ENCODE data around the gene HGF.
"Not testable (repeated sequence)": the region's sequence is repeated elsewhere in the genome, so short reads cannot be mapped to it uniquely, and the experiment has no call there.

Gene HGF

GRCh38 chr7:81736091-81736490 is 33.8 kb downstream of the HGF start:
- in situ Hi-C loops (cut with HindIII; ENCODE audit: low pct_unique_long_range_greater_than_20kb, low sequenced_read_pairs) = no loop called here
- no peak for DNase-seq (ENCODE audit: low read depth in 1 of 2, low spot score in 1 of 2)

GRCh38 chr7:81725812-81726127 is 44.1 kb downstream of the HGF start:
- TF ChIP-seq JUND (IDR thresholded peaks at IDR 0.05; ENCODE audit: low read depth) = no peak
- no peak for DNase-seq (ENCODE audit: low read depth in 1 of 2, low spot score in 1 of 2)
- in situ Hi-C loops (cut with HindIII; ENCODE audit: low pct_unique_long_range_greater_than_20kb, low sequenced_read_pairs) = no loop called here

More at GRCh38 chr7:81736091-81736490, 33.8 kb downstream of the HGF start:
- no peak for TF ChIP-seq JUND (IDR thresholded peaks at IDR 0.05; ENCODE audit: low read depth)

- no peak for TF ChIP-seq JUND (IDR thresholded peaks at IDR 0.05; ENCODE audit: low read depth)
- no peak for DNase-seq (ENCODE audit: low read depth in 1 of 2, low spot score in 1 of 2)
- in situ Hi-C loops (cut with HindIII; ENCODE audit: low pct_unique_long_range_greater_than_20kb, low sequenced_read_pairs) = no loop called here
These were observed 44.6 kb downstream of the HGF start for GRCh38 chr7:81725003-81725811.

- DNase-seq (ENCODE audit: low read depth in 1 of 2, low spot score in 1 of 2); in situ Hi-C loops (cut with HindIII; ENCODE audit: low pct_unique_long_range_greater_than_20kb, low sequenced_read_pairs): not testable (repeated sequence)
These were observed 47.6 kb downstream of the HGF start for GRCh38 chr7:81722250-81722649.

- in situ Hi-C loops (cut with HindIII; ENCODE audit: low pct_unique_long_range_greater_than_20kb, low sequenced_read_pairs) = no loop called here
- TF ChIP-seq JUND (IDR thresholded peaks at IDR 0.05; ENCODE audit: low read depth) = no peak
- DNase-seq (ENCODE audit: low read depth in 1 of 2, low spot score in 1 of 2) = no peak
These were observed 48.4 kb downstream of the HGF start for GRCh38 chr7:81721437-81721836.

GRCh38 chr7:81719865-81720264 is 50.0 kb downstream of the HGF start:
- TF ChIP-seq JUND (IDR thresholded peaks at IDR 0.05; ENCODE audit: low read depth) = no peak
- DNase-seq (ENCODE audit: low read depth in 1 of 2, low spot score in 1 of 2) = no peak
- in situ Hi-C loops (cut with HindIII; ENCODE audit: low pct_unique_long_range_greater_than_20kb, low sequenced_read_pairs) = no loop called here

- peak in 1 of 2 experiments; percentile 79 for DNase-seq (ENCODE audit: low read depth in 1 of 2, low spot score in 1 of 2)
- TF ChIP-seq JUND (IDR thresholded peaks at IDR 0.05; ENCODE audit: low read depth) = no peak
- in situ Hi-C loops (cut with HindIII; ENCODE audit: low pct_unique_long_range_greater_than_20kb, low sequenced_read_pairs) = no loop called here
These were observed 53.8 kb downstream of the HGF start for GRCh38 chr7:81715984-81716588.

GRCh38 chr7:81714306-81714705 is 55.5 kb downstream of the HGF start:
- in situ Hi-C loops (cut with HindIII; ENCODE audit: low pct_unique_long_range_greater_than_20kb, low sequenced_read_pairs) = no loop called here
- DNase-seq (ENCODE audit: low read depth in 1 of 2, low spot score in 1 of 2) = no peak
- no peak for TF ChIP-seq JUND (IDR thresholded peaks at IDR 0.05; ENCODE audit: low read depth)

GRCh38 chr7:81710751-81711150 is 59.1 kb downstream of the HGF start:
- DNase-seq (ENCODE audit: low read depth in 1 of 2, low spot score in 1 of 2) = no peak
- in situ Hi-C loops (cut with HindIII; ENCODE audit: low pct_unique_long_range_greater_than_20kb, low sequenced_read_pairs) = no loop called here
- no peak for TF ChIP-seq JUND (IDR thresholded peaks at IDR 0.05; ENCODE audit: low read depth)

GRCh38 chr7:81709836-81710235 is 60.0 kb downstream of the HGF start:
- in situ Hi-C loops (cut with HindIII; ENCODE audit: low pct_unique_long_range_greater_than_20kb, low sequenced_read_pairs) = no loop called here
- DNase-seq (ENCODE audit: low read depth in 1 of 2, low spot score in 1 of 2) = no peak
- no peak for TF ChIP-seq JUND (IDR thresholded peaks at IDR 0.05; ENCODE audit: low read depth)

- no peak for DNase-seq (ENCODE audit: low read depth in 1 of 2, low spot score in 1 of 2)
- in situ Hi-C loops (cut with HindIII; ENCODE audit: low pct_unique_long_range_greater_than_20kb, low sequenced_read_pairs) = no loop called here
- TF ChIP-seq JUND (IDR thresholded peaks at IDR 0.05; ENCODE audit: low read depth) = no peak
These were observed 61.9 kb downstream of the HGF start for GRCh38 chr7:81707966-81708365.

GRCh38 chr7:81707196-81707595 is 62.7 kb downstream of the HGF start:
- in situ Hi-C loops (cut with HindIII; ENCODE audit: low pct_unique_long_range_greater_than_20kb, low sequenced_read_pairs) = no loop called here
- no peak for TF ChIP-seq JUND (IDR thresholded peaks at IDR 0.05; ENCODE audit: low read depth)
- no peak for DNase-seq (ENCODE audit: low read depth in 1 of 2, low spot score in 1 of 2)

GRCh38 chr7:81705206-81705605 is 64.6 kb downstream of the HGF start:
- DNase-seq (ENCODE audit: low read depth in 1 of 2, low spot score in 1 of 2) = no peak
- in situ Hi-C loops (cut with HindIII; ENCODE audit: low pct_unique_long_range_greater_than_20kb, low sequenced_read_pairs) = no loop called here
- TF ChIP-seq JUND (IDR thresholded peaks at IDR 0.05; ENCODE audit: low read depth) = no peak

GRCh38 chr7:81704595-81704994 is 65.3 kb downstream of the HGF start:
- TF ChIP-seq JUND (IDR thresholded peaks at IDR 0.05; ENCODE audit: low read depth) = no peak
- in situ Hi-C loops (cut with HindIII; ENCODE audit: low pct_unique_long_range_greater_than_20kb, low sequenced_read_pairs) = no loop called here
- no peak for DNase-seq (ENCODE audit: low read depth in 1 of 2, low spot score in 1 of 2)
